CD4-positive, alpha-beta T cell treated with Interleukin-4 for 1 hour (primary cell): ENCODE data around the gene CCBE1.

Experiments used
- DNase-seq, 2 donors: peaks; one replicate each; pipeline ENCODE4 v3.0.0-alpha.2; 2020 to 2022

CCBE1 gene

DNA sequence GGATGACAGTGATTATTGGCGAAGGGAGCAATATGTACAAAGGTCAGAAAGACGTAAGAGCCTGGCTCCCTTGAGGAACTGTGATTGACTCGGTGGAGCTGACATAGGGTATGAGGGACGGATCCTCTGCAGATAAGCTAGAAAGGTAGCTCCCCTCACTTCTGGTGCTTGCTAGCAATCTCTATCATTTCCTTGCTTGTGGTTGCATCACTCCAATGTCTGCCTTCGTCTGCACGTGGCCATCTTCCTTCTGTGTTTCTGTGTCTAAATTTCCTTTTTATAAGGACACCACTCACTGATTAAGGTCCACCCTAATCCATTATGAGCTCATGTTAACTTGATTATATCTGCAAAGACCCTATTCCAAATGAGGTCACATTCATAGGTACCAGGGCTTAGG, 315.3 kb downstream of the CCBE1 start:
- DNase-seq, result no peak
